Posterior vena cava (tissue), 2 donors: ENCODE results near the gene RILPL2. TPM values are rescaled to one million over a fixed set of nuclear protein-coding genes. Genes with fewer than 3 reads are reported as not detected.
"Not testable (repeated sequence)": the region's sequence is repeated elsewhere in the genome, so short reads cannot be mapped to it uniquely, and the experiment has no call there.

ENCODE experiments used
- DNase-seq: peaks from one replicate; pipeline ENCODE4 v3.0.0-alpha.2; 2020; ENCODE audit warnings: low spot score
- intact Hi-C, 2 donors: fragments of 100-400 bp; cut with DNase I; formaldehyde crosslinking; loops; one replicate each; pipeline versions ENCODE4 v1.14.1 to v1.14.2; 2022 to 2023
- total RNA-seq, 2 donors: library from RNA; stranded (reverse); fragmentation: NEBNext Ultra II Directional; extraction: Animal tissue kit (Norgen Biotek cat#: 25700); gene quantifications; one replicate each; pipeline ENCODE4 v1.2.1, GENCODE V29; 2021
- donor health status: DM: yes; HTN: yes; CAD: no.
- donor health status: DM: yes; HTN: yes; CAD: no.

The RILPL2 gene
- total RNA-seq, 2 donors from 2014 or later, result 4.8 to 5.3 TPM

DNA sequence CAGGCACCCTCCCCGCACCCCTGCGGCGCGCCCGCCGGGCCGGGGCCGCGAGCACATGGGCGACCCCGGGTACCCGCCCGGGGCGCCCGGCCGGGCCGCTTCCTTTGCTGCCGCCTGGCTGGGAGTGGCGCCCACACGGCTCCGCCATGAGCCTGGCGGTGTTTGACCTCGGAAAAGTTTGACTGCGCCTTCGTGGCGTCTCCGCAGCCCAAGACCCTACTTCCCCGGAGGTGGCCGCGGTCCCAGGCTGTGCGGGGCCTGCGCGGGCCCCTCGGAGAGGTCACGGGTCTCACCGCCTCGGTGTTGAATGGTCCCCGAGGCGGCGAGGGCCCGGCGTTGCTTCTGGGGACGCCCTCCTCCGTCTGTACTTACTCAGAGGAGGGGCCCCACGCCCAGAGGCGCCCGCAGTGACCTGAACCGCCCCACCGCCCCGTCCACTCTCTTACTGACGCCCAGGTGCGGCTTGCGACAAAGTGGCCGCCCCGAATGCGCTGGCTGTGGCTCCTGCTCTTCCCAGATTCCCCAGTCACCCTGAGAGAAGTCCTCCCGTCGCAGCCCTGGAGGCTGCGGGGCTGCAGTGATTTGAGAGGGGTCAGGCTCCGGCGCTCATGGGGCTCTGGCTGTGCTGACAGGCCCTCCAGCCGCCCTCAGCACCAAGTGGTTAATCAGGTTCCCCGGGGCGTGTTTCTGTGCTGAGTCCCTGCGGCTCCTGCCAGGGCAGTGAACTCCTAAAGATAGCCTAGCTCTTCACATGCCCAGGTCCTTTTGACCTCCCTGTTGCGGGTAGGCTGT is 46.7 kb downstream of the RILPL2 start:
- peak; percentile 85 for DNase-seq
- intact Hi-C loops, result loop anchor here in 1 of 2 donors (10.0 kb wide), 1 partner anchor 45 kb away; the partner anchor contains the start of gene RILPL2

DNA sequence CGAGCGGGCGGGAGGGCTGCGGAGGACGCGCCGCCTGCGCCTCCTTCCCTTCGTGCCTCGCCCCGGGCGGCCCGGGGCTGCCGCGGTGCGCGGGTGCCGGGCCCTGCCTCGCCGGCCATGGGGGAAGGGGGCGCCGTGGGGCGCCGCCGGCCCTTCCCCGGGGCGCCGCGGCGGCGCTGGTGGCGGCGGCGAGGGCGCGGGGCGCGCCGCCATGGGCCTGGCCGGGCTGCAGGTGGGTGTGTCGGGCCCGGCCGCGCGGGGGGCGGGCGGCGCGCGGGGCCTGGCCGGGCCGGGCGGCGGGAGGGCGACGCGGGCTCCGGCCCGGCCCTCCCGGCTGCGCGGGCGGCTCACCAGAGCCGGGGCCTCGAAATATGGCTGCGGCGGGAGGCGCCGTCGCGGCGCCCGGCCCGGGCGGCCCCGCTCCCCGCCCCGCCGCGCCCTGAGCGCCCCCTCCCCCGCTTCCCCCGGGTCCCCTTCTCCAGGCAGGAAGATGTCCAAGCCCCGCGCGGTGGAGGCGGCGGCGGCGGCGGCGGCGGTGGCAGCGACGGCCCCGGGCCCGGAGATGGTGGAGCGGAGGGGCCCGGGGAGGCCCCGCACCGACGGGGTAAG is 47.4 kb downstream of the RILPL2 start:
- intact Hi-C loops, result loop anchor here in 1 of 2 donors (10.0 kb wide), 1 partner anchor 46 kb away; the partner anchor contains the start of gene RILPL2
- no peak for DNase-seq

DNA sequence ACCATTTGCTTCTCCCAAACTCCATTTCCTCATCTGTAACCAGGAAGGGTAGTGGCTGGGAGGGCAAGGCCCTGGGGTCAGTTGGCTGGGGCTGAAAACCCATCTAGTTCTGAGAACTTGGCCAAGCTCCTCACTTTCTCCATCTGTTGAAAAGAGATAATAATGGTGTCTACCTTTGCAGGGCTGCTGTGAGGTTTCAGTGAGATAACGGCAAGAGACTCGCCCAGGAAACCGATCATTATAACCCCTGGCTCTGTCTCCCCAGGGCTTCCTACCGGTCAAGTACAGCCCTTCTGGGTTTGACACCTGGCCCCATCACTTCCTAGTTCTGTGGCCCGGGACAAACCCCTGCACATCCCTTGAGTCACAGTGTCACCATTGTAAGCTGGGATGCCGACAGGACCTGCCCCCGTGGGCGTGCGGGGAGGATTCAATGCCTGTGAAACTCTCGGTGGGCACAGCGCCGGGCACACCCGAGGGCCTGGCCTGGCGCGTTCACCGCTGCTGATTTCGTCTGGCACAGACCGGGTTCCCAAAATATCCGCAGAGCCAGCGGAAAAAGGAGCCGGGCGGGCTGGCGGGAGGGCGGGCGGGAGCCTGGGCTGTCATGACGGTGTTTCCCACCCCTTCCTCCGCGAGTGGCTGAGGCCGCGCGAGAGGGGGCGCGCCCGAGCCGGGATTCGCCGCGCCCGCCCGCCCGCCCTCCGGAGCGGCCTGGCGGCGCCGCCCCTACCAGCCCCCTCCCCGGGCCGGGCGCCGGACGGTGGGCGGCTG is 48.1 kb downstream of the RILPL2 start:
- intact Hi-C loops, result loop anchor here in 1 of 2 donors (10.0 kb wide), 1 partner anchor 46 kb away; the partner anchor contains the start of gene RILPL2
- DNase-seq, result peak; percentile 91

DNA sequence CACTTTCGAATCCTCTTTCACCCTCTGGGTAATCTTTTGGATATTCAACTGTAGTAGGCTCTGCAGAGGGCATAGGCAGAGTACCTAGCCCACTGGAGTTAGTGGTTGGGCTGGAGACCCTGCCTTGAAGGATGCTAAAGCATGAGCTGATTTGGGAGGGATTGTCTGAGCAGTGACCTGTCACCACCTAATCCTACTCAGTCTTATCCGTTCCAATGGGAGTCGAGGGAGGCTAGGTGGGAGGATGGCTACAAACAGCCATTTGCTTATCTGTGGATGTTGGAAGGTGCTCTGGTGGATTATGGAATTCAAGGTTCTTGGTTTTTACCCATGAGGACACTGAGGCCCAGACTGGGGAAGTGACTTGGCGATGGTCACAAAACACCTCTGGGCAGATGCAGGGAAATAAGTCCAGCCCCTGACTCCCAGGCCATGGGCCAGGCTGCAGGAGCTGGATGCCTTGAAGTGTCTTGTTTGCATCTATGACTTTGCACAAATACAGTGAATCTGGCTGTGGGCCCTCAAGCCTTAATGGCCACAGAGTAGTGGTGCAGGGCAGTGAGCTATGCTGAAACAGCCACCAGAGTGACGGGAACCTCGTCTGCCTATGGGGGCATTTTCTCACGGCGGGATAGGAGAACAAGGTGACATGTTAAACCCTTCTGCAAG is 48.8 kb downstream of the RILPL2 start:
- no peak for DNase-seq
- intact Hi-C loops, result loop anchor here in 1 of 2 donors (10.0 kb wide), 1 partner anchor 47 kb away; the partner anchor contains the start of gene RILPL2

DNA sequence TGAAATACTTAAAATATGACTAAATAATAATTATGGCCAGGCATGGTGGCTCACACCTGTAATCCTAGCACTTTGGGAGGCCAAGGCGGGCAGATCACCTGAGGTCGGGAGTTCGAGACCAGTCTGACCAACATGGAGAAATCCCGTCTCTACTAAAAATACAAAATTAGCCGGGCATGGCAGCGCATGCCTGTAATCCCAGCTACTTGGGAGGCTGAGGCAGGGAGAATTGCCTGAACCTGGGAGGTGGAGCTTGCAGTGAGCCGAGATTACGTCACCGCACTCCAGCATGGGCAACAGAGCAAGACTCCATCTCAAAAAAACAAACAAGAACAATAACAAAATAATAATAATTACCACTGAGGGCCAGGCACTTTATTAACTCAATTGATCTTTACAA is 50.9 kb downstream of the RILPL2 start:
- intact Hi-C loops, result loop anchor here in 1 of 2 donors (10.0 kb wide), 1 partner anchor 49 kb away; the partner anchor contains the start of gene RILPL2
- not testable (repeated sequence) for DNase-seq

DNA sequence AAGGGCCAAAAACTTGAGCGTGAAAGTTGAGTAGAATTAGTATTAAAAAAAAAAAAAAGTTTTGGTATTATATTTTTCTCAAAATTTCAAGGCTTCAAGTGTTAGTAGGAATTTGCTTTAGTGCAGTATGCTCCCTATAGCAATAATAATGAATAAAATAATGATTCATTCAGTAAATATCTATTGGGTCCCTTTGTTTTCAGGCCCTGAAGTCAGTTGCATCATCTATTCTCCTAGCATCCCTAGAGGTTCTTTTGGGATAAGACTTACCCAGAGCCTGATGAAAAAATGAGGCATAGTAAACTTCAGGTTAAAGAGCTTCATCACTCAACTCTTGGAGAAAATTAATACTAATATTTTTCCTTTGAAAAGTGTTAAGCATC is 51.5 kb downstream of the RILPL2 start:
- no peak for DNase-seq
- intact Hi-C loops, result loop anchor here in 1 of 2 donors (10.0 kb wide), 1 partner anchor 50 kb away; the partner anchor contains the start of gene RILPL2

DNA sequence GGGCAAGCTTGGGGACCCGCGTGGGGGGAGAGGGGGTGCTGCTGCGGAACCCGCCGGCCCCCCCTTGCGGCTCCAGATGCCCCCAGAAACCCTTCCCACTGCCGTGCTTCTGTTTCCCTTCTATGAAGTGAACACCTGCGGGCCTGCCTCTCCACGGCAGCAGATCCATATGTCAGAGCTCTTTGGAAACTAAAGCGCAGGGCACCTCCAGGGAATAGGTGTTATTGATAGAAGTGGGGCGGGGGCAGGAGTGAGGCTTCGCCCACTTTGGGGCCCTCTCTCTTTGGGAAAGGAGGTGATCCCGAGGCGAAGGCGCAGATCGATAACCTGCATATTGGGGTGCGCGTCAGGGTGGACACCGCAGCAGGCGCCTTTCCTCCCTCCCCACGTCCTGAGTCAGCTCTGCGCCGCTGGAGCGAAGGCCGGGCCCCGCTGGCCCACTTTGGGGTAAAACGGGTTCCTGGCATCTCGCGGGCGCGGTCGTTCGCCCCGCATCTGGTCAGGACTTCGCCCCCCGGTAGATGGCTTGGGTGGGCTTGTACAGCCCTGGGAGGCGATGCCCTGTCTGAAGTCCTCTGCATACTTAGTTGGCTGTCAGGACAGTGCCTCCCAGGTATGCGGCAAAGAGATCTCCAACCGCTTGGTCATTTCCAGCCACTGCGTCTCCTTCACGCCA is 52.0 kb downstream of the RILPL2 start:
- intact Hi-C loops, result loop anchor here in 1 of 2 donors (10.0 kb wide), 1 partner anchor 50 kb away; the partner anchor contains the start of gene RILPL2
- DNase-seq, result no peak

DNA sequence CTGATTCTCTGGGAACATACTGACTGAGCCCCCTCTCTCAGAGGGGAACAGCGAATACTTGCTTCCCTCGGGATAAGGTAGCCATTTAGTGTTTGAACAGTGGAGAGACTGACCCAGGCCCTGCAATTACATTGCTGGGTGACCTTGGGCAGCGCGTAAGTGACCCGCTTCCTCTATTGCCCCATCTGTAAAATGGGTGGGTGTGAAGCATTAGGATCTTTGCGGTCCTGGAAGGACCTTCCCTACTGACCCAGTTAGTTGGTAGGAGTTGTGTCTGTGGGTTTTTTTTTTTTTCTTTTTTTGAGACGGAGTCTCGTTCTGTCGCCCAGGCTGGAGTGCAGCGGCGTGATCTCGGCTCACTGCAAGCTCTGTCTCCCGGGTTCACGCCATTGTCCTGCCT is 53.8 kb downstream of the RILPL2 start:
- intact Hi-C loops, result loop anchor here in 1 of 2 donors (10.0 kb wide), 1 partner anchor 52 kb away; the partner anchor contains the start of gene RILPL2
- no peak for DNase-seq

DNA sequence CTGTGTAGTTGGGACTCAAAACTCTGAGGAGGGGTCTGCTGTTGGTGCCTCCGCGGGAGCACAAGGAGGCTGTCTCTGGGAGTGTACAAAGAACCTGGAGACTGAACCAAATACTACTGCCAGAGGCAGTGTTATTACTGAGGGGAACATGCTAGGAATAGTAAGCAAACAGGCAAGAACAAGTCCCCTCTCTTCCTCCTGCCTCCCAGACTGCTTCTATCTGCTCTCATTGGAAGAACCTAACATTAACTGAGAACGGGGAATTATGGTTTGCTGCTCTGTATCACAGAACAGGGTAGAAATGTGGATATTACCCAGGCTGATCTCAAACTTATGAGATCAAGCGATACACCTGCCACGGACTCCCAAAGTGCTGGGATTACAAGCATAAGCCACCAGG is 57.1 kb downstream of the RILPL2 start:
- DNase-seq, result no peak
- intact Hi-C loops, result no loop called here

DNA sequence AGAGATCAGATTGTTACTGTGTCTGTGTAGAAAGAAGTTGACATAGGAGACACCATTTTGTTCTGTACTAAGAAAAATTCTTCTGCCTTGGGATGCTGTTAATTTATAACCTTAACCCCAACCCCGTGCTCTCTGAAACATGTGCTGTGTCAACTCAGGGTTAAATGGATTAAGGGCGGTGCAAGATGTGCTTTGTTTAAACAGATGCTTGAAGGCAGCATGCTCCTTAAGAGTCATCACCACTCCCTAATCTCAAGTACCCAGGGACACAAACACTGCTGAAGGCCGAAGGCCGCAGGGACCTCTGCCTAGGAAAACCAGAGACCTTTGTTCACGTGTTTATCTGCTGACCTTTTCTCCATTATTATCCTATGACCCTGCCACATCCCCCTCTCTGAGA is 64.1 kb downstream of the RILPL2 start:
- DNase-seq, intact Hi-C loops: not testable (repeated sequence)

DNA sequence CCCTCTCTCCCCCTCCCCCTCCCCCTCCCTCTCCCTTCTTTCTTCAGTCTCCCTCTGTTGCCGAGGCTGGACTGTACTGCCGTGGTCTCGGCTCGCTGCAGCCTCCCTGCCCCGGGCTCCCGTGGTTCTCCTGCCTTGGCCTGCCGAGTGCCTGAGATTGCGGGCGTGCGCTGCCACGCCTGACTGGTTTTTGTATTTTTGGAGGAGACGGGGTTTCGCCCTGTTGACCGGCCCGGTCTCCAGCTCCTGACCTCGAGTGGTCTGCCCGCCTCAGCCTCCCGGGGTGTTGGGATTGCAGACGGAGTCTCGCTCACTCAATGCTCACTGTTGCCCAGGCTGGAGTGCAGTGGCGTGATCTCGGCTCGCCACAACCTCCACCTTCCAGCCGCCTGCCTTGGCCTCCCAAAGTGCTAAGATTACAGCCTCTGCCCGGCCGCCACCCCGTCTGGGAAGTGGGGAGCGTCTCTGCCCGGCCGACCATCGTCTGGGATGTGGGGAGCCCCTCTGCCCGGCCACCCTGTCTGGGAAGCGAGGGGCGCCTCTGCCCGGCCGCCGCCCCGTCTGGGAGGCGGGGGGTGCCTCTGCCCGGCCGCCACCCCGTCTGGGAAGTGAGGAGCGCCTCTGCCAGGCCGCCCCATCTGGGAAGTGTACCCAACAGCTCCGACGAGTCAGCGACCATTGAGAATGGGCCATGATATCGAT is 64.7 kb downstream of the RILPL2 start:
- peak; percentile 42 for DNase-seq
- intact Hi-C loops, result not testable (repeated sequence)

DNA sequence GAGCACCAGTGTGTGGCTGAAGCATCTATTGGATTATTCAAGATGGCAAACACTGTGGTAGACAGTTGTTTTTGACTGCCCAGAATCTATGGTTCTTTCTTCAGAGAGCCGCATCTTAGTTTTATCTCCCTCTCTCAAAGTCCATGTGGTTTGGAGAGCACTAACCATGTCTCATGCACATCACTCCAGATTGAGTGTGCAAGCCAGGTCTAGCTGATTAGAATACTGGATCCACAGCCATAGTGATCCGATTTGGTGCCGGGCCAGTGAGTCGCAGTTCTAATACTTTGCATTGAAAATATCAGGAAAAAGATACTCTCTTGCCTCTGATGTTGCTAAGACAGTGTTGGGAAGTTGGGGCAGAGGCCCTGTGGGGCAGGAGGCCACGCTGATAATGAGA is 67.3 kb downstream of the RILPL2 start:
- intact Hi-C loops, result no loop called here
- peak; percentile 5 for DNase-seq

DNA sequence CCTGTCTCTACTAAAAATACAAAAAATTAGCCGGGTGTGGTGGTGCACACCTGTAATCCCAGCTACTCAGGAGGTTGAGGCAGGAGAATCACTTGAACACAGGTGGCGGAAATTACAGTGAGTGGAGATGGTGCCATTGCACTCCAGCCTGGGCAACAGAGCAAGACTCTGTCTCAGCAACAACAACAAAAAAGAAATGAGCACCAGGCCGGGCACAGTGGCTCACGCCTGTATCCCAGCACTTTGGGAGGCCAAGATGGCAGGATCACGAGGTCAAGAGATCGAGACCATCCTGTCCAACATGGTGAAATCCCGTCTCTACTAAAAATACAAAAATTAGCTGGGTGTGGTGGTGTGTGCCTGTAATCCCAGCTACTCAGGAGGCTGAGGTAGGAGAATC is 68.1 kb downstream of the RILPL2 start:
- intact Hi-C loops, result not testable (repeated sequence)
- peak; percentile 64 for DNase-seq

DNA sequence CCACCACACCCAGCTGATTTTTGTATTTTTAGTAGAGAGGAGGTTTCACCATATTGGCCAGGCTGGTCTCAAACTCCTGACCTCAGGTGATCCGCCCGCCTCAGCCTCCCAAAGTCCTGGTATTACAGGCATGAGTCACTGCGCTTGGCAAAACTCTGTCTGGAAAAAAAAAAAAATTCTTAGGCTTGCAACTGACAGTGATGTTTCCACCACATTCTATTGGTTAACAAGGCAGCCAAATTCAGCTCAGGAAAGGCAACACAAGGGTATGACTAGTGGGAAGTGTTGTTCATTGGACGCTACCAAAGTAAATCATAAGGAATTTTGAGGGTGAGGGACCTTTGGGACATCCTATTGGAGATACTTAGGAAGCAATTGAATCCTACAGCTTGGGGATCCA is 69.0 kb downstream of the RILPL2 start:
- intact Hi-C loops, result no loop called here
- no peak for DNase-seq
